ENCODE measurements around the gene WFDC5.
A peak's percentile ranks its signal among the peaks of the same experiment; 100 is the strongest.

WFDC5 gene

GRCh38 chr20:45105317-45105716, 9.7 kb downstream of the WFDC5 start:
- H3K4me3 ChIP-seq (ENCODE audit: low read length): no peak overlapping the region
- no peak for DNase-seq (ENCODE audit: low read depth)
- no peak for TF ChIP-seq CTCF (IDR thresholded peaks at IDR 0.05; ENCODE audit: insufficient read depth, low read depth, low read length, missing control alignments)

GRCh38 chr20:45104786-45105185, 10.2 kb downstream of the WFDC5 start:
- peak; percentile 92 for DNase-seq (ENCODE audit: low read depth)
- H3K4me3 ChIP-seq (ENCODE audit: low read length): no peak overlapping the region
- TF ChIP-seq CTCF (IDR thresholded peaks at IDR 0.05; ENCODE audit: insufficient read depth, low read depth, low read length, missing control alignments): no peak

DNA sequence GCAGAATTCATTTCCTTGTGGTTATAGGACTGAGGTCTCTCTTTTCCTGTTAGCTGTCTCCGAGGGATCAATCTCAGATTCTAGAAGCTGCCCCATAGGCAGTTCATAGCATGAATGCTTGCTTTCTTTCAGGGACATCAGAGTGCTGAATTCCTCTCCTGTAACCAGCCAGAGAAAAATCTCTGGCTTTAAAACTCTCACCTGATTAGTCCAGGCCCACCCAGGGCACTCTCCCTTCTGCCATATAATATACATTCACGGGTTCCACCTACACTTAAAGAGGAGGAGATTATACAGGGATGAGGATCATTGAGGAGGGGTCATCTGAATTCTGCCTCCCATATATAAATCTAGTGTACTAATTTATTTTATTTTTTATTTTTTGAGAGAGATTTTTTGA, 11.9 kb downstream of the WFDC5 start:
- H3K4me3 ChIP-seq (ENCODE audit: low read length): no peak overlapping the region
- no peak for DNase-seq (ENCODE audit: low read depth)
- no peak for TF ChIP-seq CTCF (IDR thresholded peaks at IDR 0.05; ENCODE audit: insufficient read depth, low read depth, low read length, missing control alignments)

DNA sequence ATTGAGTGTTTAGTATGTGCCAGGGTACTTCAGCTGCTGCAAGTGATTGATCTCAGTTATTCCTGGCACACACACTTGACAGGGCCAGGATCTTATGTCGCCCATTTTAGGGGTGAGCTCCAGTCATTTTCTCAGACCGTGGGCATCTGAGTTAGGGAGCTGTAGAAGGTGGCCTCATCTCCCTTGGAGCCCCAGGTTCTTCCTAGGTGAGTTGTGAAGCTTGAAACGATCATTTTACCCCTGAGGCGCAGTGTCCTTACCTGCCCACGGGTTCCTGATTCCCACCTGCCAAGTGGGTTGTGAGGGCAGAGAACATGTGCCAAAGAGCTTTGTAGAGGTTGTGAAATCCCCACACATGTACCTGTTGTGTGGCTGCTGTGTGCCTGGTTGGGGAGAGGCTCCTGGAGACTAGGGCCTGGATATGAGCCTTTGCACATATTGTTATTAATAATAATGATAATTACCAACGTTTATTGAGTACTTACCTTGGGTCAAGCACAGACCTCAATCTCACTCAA, 13.6 kb downstream of the WFDC5 start:
- no peak for TF ChIP-seq CTCF (IDR thresholded peaks at IDR 0.05; ENCODE audit: insufficient read depth, low read depth, low read length, missing control alignments)
- no peak overlapping the region for H3K4me3 ChIP-seq (ENCODE audit: low read length)
- peak; percentile 23 for DNase-seq (ENCODE audit: low read depth)

DNA sequence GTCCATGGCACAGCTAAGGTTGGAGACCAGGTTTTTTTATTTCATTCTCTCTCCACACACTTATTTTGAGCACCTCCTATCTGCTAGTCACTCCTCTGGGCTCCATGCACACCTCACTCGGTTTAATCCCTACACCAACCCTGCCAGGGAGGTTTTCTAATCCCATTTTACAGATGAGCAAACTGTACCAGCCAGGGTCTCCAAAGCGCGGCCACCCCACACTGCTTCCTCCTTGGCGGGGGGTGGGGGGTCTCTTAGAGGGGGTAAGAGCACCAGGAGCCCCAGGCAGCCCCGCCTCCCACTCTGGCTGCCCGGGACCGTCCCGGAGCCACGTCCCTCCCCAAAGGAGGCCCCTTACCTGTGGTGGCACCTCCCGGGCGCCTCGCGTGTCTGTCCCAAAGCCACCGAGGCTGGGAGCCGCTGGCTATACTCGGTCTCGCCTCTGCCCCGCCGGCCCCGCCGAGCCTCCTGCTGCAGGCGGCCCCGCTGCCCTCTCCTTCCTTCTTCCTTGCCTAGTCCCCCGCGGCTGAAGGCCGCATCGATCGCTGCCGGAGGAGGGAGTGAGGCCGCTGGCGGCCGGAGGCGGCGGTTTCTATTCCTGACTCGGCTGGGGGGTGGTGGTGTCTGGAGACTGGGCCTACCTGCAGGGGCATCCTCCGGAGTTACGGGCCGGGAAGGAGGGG, 14.3 kb downstream of the WFDC5 start, which contains the start of gene KCNS1:
Gene KCNS1 (minus strand): TSS at position 565 of the 683 bp plus-strand sequence. CDS start 1,891 bp downstream, outside the sequence.
- no peak for TF ChIP-seq CTCF (IDR thresholded peaks at IDR 0.05; ENCODE audit: insufficient read depth, low read depth, low read length, missing control alignments)
- DNase-seq (ENCODE audit: low read depth): peak; percentile 25
- no peak within 1 kb of the TSS for H3K4me3 ChIP-seq (ENCODE audit: low read length)

DNA sequence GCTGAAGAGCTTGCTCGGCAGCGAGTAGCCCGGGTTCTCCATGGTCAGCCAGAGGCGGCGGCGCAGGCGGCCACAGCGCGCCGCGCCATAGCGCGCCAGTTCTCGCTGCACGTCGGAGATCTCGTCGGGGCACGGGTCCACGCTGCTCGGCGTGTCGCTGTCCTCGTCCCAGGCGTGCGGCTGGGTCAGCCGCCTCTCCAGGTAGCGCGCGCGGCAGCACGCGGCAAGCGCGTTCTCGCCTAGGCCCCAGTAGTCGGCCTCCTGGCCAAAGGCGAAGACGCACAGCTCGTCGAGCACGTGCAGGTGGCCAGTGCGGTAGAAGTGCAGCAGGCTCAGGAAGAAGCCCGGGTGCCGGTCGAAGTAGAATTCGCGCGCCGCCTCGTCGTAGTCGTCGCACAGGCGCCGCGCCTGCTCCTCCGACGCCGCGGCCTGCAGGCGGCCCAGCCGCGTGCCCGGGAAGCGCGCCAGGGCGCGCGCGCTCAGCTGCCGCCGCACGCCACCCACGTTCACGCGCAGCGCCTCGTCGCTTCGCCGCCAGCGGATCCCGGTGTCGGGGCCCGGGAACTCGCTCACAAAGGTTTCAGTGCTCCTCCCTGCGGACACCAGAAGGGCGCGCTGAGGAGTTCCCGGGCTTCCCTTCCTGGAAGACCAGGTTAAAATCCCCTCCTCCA, 16.7 kb downstream of the WFDC5 start:
- TF ChIP-seq CTCF (IDR thresholded peaks at IDR 0.05; ENCODE audit: insufficient read depth, low read depth, low read length, missing control alignments): peak; percentile 38
- DNase-seq (ENCODE audit: low read depth): peak; percentile 61
- H3K4me3 ChIP-seq (ENCODE audit: low read length): peak overlapping the region; percentile 10

Measured in epithelial cell of esophagus (primary cell).